HPDE6-E6E7 (cell line): ENCODE measurements around the gene SDCBP2.

ENCODE experiments used
- DNase-seq: peaks from one replicate; pipeline ENCODE4 v3.0.0; 2011; ENCODE audit warnings: missing footprints; ENCODE audit errors: extremely low spot score

SDCBP2 gene

GRCh38 chr20:1274485-1275311 lies 54.2 kb downstream of the SDCBP2 start:
- DNase-seq: no peak

GRCh38 chr20:1273366-1273765 lies 55.6 kb downstream of the SDCBP2 start:
- DNase-seq: no peak

GRCh38 chr20:1272368-1273100 lies 56.4 kb downstream of the SDCBP2 start:
- DNase-seq: no peak

GRCh38 chr20:1269850-1270249 lies 59.1 kb downstream of the SDCBP2 start:
- DNase-seq: no peak

- no peak for DNase-seq
These were observed 59.7 kb downstream of the SDCBP2 start for GRCh38 chr20:1269235-1269634.

- no peak for DNase-seq
These were observed 61.0 kb downstream of the SDCBP2 start for GRCh38 chr20:1267809-1268374.

- no peak for DNase-seq
These were observed 61.8 kb downstream of the SDCBP2 start for GRCh38 chr20:1267161-1267560.

- peak; percentile 76 for DNase-seq
These were observed 62.6 kb downstream of the SDCBP2 start, which contains the start of gene SNPH for GRCh38 chr20:1266167-1266973. Gene SNPH, plus strand, starts transcription at chr20:1266294. Its CDS starts 29,946 bp downstream, at chr20:1296240.

- DNase-seq: no peak
These were observed 63.1 kb downstream of the SDCBP2 start for GRCh38 chr20:1265916-1266166.

GRCh38 chr20:1265226-1265915 lies 63.6 kb downstream of the SDCBP2 start:
- no peak for DNase-seq

GRCh38 chr20:1264727-1265126 lies 64.2 kb downstream of the SDCBP2 start:
- no peak for DNase-seq

- DNase-seq: no peak
These were observed 65.1 kb downstream of the SDCBP2 start for GRCh38 chr20:1263853-1264252.
